Retinal pigment epithelial cell (primary cell): Measurements from ENCODE around the gene SLC2A11.

Source experiments
- DNase-seq: peaks from one replicate; pipeline ENCODE4 v3.0.0-alpha.2; 2010; ENCODE audit warnings: low read depth
- H3K4me3 ChIP-seq: 2 replicates; pipeline ENCODE4 v1.5.1; 2011; ENCODE audit warnings: mild to moderate bottlenecking, low read length, control low read depth, moderate library complexity
- CTCF ChIP-seq: conservative IDR thresholded peaks from 2 replicates; pipeline ENCODE4 v1.5.1; 2011; ENCODE audit warnings: low read depth, low read length, control low read depth, inconsistent platforms

The SLC2A11 gene

GRCh38 chr22:23857606-23858483, at the start of gene SLC2A11:
Gene SLC2A11, plus strand, starts transcription at chr22:23857875. Its CDS starts 125 bp downstream, at chr22:23858000.
- peak; percentile 43 for TF ChIP-seq CTCF
- peak; percentile 87 for DNase-seq
- peak within 1 kb of the TSS; percentile 84 for H3K4me3 ChIP-seq

GRCh38 chr22:23812378-23812777, 45.3 kb upstream of the SLC2A11 start:
- H3K4me3 ChIP-seq = no peak overlapping the region
- TF ChIP-seq CTCF = no peak
- no peak for DNase-seq

- no peak for TF ChIP-seq CTCF
- DNase-seq = no peak
- H3K4me3 ChIP-seq = no peak overlapping the region
Measured at GRCh38 chr22:23815541-23816155, 42.0 kb upstream of the SLC2A11 start.

- TF ChIP-seq CTCF = no peak
- DNase-seq = no peak
- no peak overlapping the region for H3K4me3 ChIP-seq
Measured at GRCh38 chr22:23816156-23816976, 41.3 kb upstream of the SLC2A11 start.

- DNase-seq = no peak
- no peak overlapping the region for H3K4me3 ChIP-seq
- TF ChIP-seq CTCF = no peak
Measured at GRCh38 chr22:23817146-23817545, 40.5 kb upstream of the SLC2A11 start.

GRCh38 chr22:23818541-23818940, 39.1 kb upstream of the SLC2A11 start:
- no peak for DNase-seq

More at GRCh38 chr22:23818541-23818940, 39.1 kb upstream of the SLC2A11 start:
- TF ChIP-seq CTCF = no peak
- H3K4me3 ChIP-seq = no peak overlapping the region
